Measurements from ENCODE around the gene FAM90A1.
A peak's percentile ranks its signal among the peaks of the same experiment; 100 is the strongest.
"Not testable (repeated sequence)": the region's sequence is repeated elsewhere in the genome, so short reads cannot be mapped to it uniquely, and the experiment has no call there.

FAM90A1 gene

GRCh38 chr12:8237031-8237430 lies 9.6 kb upstream of the FAM90A1 start:
- H3K4me3 ChIP-seq (ENCODE audit: low read depth, low read length); in situ Hi-C loops (cut with HindIII; ENCODE audit: low sequenced_read_pairs); DNase-seq (ENCODE audit: low read depth): not testable (repeated sequence)

- H3K4me3 ChIP-seq (ENCODE audit: low read depth, low read length); in situ Hi-C loops (cut with HindIII; ENCODE audit: low sequenced_read_pairs): not testable (repeated sequence)
These were observed 8.1 kb upstream of the FAM90A1 start for GRCh38 chr12:8235316-8236157.

GRCh38 chr12:8234746-8235145 lies 7.3 kb upstream of the FAM90A1 start:
- in situ Hi-C loops (cut with HindIII; ENCODE audit: low sequenced_read_pairs); DNase-seq (ENCODE audit: low read depth); H3K4me3 ChIP-seq (ENCODE audit: low read depth, low read length): not testable (repeated sequence)

More at GRCh38 chr12:8235316-8236157, 8.1 kb upstream of the FAM90A1 start:
- DNase-seq (ENCODE audit: low read depth): not testable (repeated sequence)

- H3K4me3 ChIP-seq (ENCODE audit: low read depth, low read length); DNase-seq (ENCODE audit: low read depth); in situ Hi-C loops (cut with HindIII; ENCODE audit: low sequenced_read_pairs): not testable (repeated sequence)
These were observed 6.6 kb upstream of the FAM90A1 start for GRCh38 chr12:8233935-8234495.

DNA sequence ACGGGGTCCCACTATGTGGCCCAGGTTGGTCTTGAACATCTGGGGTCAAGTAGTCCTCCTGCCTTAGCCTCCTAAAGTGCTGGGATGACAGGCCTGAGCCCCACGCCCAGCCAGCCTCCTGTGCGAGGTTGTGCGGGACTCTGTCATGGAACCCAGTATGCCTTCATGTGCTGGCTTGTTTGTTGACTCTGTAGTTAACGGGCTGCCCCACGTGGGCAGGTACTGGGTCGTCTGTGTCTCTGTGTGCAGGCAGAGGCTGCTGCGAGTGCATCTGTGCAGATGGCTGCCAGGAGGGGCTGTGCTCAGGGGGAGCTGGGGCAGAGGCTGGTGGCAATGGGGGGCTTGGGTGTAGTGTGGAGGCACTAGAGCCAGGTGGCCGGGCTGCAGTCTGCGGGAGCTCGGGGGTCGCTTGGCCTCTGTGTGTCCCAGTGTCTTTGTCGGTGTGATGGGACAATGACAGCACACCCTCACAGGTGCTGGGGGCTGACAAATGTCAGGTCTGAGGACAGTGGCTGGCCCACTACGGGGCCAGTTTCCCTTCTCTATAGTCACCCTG lies 6.0 kb upstream of the FAM90A1 start:
- DNase-seq (ENCODE audit: low read depth); H3K4me3 ChIP-seq (ENCODE audit: low read depth, low read length); in situ Hi-C loops (cut with HindIII; ENCODE audit: low sequenced_read_pairs): not testable (repeated sequence)

GRCh38 chr12:8231666-8232608 lies 4.5 kb upstream of the FAM90A1 start:
- TF ChIP-seq CTCF (IDR thresholded peaks at IDR 0.05; ENCODE audit: low read depth, low read length, missing control alignments): peak; percentile 70
- DNase-seq (ENCODE audit: low read depth); H3K4me3 ChIP-seq (ENCODE audit: low read depth, low read length); in situ Hi-C loops (cut with HindIII; ENCODE audit: low sequenced_read_pairs): not testable (repeated sequence)

DNA sequence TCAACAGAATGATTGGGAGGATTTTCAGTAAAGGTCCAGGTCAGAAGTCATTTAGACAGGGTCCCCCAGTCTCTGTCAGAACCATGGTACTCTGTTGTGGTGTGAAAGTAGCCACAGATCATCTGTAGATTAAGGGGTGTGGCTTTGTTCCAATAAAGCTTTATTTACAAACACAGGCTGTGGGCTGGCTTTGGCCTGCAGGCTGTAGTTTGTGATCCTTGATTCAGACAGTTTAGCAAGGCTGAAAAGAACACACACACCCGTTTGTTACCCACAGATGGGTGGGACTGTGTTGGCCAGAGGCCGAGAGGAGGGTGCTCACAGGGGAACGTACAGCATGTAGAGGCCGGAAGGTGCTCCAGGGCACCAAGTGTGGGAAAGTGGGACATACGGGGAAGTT lies 3.6 kb upstream of the FAM90A1 start:
- in situ Hi-C loops (cut with HindIII; ENCODE audit: low sequenced_read_pairs); DNase-seq (ENCODE audit: low read depth); H3K4me3 ChIP-seq (ENCODE audit: low read depth, low read length): not testable (repeated sequence)

DNA sequence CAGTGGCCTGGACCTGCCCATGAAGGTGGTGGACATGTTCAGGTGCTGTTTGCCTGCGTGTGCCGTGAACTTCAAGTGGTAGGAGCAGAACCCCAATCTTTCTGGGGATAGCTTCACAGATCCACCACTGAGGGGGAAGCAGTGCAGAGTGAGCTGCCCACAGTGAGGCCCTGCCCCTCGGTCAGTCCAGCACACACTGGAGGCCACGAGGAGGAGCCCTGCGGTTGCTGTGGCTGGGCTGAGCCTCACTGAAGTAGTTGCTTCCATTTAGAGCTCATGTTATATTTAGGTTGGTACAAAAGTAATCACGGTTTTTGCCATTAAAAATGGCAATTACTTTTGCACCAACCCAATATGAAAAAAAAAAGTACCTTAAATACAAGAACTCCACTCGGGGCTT lies 2.1 kb upstream of the FAM90A1 start:
- H3K4me3 ChIP-seq (ENCODE audit: low read depth, low read length); DNase-seq (ENCODE audit: low read depth); in situ Hi-C loops (cut with HindIII; ENCODE audit: low sequenced_read_pairs): not testable (repeated sequence)

DNA sequence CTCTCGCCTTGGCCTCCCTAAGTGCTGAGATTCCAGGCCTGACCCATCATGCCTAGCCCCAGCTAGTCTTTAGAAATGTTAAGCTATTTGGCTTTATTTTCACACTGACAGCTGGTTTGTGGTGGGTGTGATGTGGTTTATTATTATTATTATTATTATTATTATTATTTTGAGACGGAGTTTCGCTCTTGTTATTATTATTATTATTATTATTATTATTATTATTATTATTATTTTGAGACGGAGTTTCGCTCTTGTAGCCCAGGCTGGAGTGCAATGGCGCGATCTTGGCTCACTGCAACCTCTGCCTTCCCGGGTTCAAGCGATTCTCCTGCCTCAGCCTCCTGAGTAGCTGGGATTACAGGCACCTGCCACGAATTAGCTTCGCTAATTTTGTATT lies 1.2 kb upstream of the FAM90A1 start:
- H3K4me3 ChIP-seq (ENCODE audit: low read depth, low read length); in situ Hi-C loops (cut with HindIII; ENCODE audit: low sequenced_read_pairs); DNase-seq (ENCODE audit: low read depth): not testable (repeated sequence)

DNA sequence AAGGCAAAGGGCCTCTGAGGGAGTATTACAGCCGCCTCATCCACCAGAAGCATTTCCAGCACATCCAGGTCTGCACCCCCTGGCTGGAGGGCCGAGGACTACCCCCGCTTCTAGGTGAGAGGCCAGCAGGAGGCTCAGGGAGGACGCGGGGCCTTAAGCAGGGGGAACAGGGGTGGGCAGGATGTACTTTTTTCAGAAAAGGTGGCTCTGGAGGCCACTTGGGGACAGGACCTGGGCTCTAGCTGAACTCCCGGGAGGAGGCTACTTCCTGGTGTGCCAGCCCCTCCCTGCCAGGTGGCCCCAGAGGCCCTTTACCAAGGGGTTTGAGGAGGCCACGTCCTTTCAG lies 287 bp upstream of the FAM90A1 start:
- DNase-seq (ENCODE audit: low read depth): not testable (repeated sequence)
- peak overlapping the region; percentile 32 for H3K4me3 ChIP-seq (ENCODE audit: low read depth, low read length)

GRCh38 chr12:8226355-8226754 lies 1.1 kb downstream of the FAM90A1 start:
- in situ Hi-C loops (cut with HindIII; ENCODE audit: low sequenced_read_pairs): no loop called here
- H3K4me3 ChIP-seq (ENCODE audit: low read depth, low read length): no peak overlapping the region
- DNase-seq (ENCODE audit: low read depth): no peak
- no peak for TF ChIP-seq CTCF (IDR thresholded peaks at IDR 0.05; ENCODE audit: low read depth, low read length, missing control alignments)

More for the DNA sequence above, 287 bp upstream of the FAM90A1 start:
- in situ Hi-C loops (cut with HindIII; ENCODE audit: low sequenced_read_pairs): not testable (repeated sequence)

DNA sequence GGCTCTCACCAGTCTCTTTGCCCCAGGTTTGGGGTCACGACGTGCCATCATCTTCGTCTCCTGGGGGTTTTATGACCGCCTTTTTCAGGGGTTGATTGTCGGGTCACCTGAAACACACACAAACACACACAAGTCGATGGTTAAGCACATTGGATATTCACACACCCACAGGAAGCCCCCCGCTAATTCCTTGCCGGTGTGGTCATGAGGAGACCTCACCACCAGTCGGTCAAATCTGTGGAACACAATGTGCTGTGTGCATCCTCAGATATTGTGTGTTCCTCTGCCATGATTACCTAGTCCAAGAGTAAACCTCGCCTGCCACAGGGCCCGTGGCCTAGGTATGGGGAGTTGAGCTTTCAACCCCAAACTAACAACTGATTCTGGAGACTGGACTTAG lies 2.6 kb downstream of the FAM90A1 start:
- in situ Hi-C loops (cut with HindIII; ENCODE audit: low sequenced_read_pairs); DNase-seq (ENCODE audit: low read depth); H3K4me3 ChIP-seq (ENCODE audit: low read depth, low read length): not testable (repeated sequence)

- H3K4me3 ChIP-seq (ENCODE audit: low read depth, low read length); DNase-seq (ENCODE audit: low read depth); in situ Hi-C loops (cut with HindIII; ENCODE audit: low sequenced_read_pairs): not testable (repeated sequence)
These were observed 3.8 kb downstream of the FAM90A1 start for GRCh38 chr12:8223646-8224045.

DNA sequence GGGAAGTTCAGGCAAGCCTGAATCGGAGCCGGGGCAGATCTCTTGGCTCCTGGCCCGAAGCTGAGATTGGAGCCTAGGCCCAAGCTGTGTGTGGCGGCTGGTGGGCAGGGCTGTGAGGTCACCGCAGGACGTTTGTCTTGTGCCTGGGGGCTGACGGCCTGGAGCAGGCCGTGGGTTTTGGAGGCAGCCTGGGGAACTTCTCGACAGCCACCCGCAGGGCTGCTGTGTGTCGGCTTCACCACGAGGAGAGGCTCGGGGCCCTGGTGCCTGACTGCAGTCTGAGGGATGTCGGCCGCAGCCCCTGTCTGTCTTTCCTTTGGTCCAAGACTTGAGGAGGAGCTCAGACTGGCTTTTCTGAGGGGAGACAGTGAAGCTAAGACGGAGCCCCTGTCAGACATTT lies 5.1 kb downstream of the FAM90A1 start:
- H3K4me3 ChIP-seq (ENCODE audit: low read depth, low read length); in situ Hi-C loops (cut with HindIII; ENCODE audit: low sequenced_read_pairs); DNase-seq (ENCODE audit: low read depth): not testable (repeated sequence)
